Measurements from ENCODE around the gene STARD9. TPM values are rescaled to one million over a fixed set of nuclear protein-coding genes. Genes with fewer than 3 reads are reported as not detected.

The STARD9 gene
- total and polyA plus RNA-seq, 2 of the 4 experiments (the other 2 are of a cell fraction): 2.0 to 3.2 TPM

- no peak overlapping the region for H3K27ac ChIP-seq (ENCODE audit: insufficient read depth, low read length)
- no peak overlapping the region for H3K9ac ChIP-seq (ENCODE audit: low read depth, low read length)
- H3K4ac ChIP-seq (ENCODE audit: low read depth, low read length): no peak overlapping the region
- no peak overlapping the region for H2AFZ ChIP-seq (replicated peaks; ENCODE audit: low read length, poor library complexity)
- 93% methylated on average over 12 of the region's 14 CpGs; no CpG with 5 or more reads in 1 of the 2 experiments for WGBS, 2 experiments (ENCODE audit: extremely low coverage in 2 of 2, insufficient read length in 1 of 2)
- no peak overlapping the region for H2AK5ac ChIP-seq (ENCODE audit: low read depth, low read length)
- H2BK5ac ChIP-seq (ENCODE audit: low read depth, low read length, poor library complexity, severe bottlenecking): no peak overlapping the region
- H3K56ac ChIP-seq (ENCODE audit: extremely low read depth, insufficient read depth, low read length): no peak overlapping the region
- no peak for DNase-seq
- no peaks in the 10 kb centered on the region for H3K27me3 ChIP-seq (ENCODE audit: control insufficient read depth, insufficient read depth, low read length)
- no peak overlapping the region for H4K91ac ChIP-seq (ENCODE audit: insufficient read depth, low read depth, low read length)
- ChIA-PET POLR2A (ENCODE audit: unreplicated experiment) (no interaction called here), CTCF (no interaction called here)
- peaks cover 11% of the 10 kb centered on the region; the same call in 1 of the 2 replicates for H3K9me1 ChIP-seq (ENCODE audit: insufficient read depth, low read length)
- no peak overlapping the region for H2BK20ac ChIP-seq (ENCODE audit: low read depth, low read length)
- H3K14ac ChIP-seq (replicated peaks; ENCODE audit: low read depth, low read length): no peak overlapping the region
- no peak for ATAC-seq (ENCODE audit: low read depth)
- no peak overlapping the region for H2BK15ac ChIP-seq (ENCODE audit: low read depth, low read length)
- no peak overlapping the region for H3K18ac ChIP-seq (ENCODE audit: low read depth, low read length)
- no peaks in the 10 kb centered on the region; the same call in 1 of the 2 replicates for H3K4me1 ChIP-seq (ENCODE audit: control insufficient read depth, insufficient read depth, low read length)
- H2AK9ac ChIP-seq (replicated peaks; ENCODE audit: low read depth, low read length, poor library complexity): no peak overlapping the region
- H3K4me2 ChIP-seq (ENCODE audit: low read depth, low read length): no peak overlapping the region
- no peak overlapping the region for H2BK120ac ChIP-seq (ENCODE audit: low read depth, low read length)
- H4K5ac ChIP-seq (ENCODE audit: low read depth, low read length): no peak overlapping the region
- H4K20me1 ChIP-seq (ENCODE audit: insufficient read depth, low read length): peaks cover 7% of the 10 kb centered on the region; the same call in 1 of the 2 replicates
- H3K79me1 ChIP-seq (ENCODE audit: low read depth in 1 of 2, low read length in 2 of 2): peaks cover 12 to 14% of the 10 kb centered on the region in 2 experiments
- H3K9me3 ChIP-seq (ENCODE audit: control insufficient read depth, insufficient read depth, low read length): no peaks in the 10 kb centered on the region
- in situ Hi-C loops (cut with MboI; ENCODE audit: low sequenced_read_pairs) (no loop called here), intact Hi-C loops (cut with micrococcal nuclease) (no loop called here), dilution Hi-C loops (cut with HindIII; ENCODE audit: low sequenced_read_pairs, unreplicated experiment) (no loop called here)
- H3K4me3 ChIP-seq (ENCODE audit: insufficient read depth, low read depth, low read length): no peak overlapping the region
- no peak for TF ChIP-seq ELK1 (IDR thresholded peaks at IDR 0.05; ENCODE audit: borderline replicate concordance, low read depth, low read length)
- TF ChIP-seq RAD21 (IDR thresholded peaks at IDR 0.05; ENCODE audit: low read length): no peak
- no peak for TF ChIP-seq POLR2A (IDR thresholded peaks at IDR 0.05; ENCODE audit: low read depth, low read length)
- no peak for TF ChIP-seq CEBPB (IDR thresholded peaks at IDR 0.05; ENCODE audit: low read depth, low read length)
- TF ChIP-seq, protein P1, sequence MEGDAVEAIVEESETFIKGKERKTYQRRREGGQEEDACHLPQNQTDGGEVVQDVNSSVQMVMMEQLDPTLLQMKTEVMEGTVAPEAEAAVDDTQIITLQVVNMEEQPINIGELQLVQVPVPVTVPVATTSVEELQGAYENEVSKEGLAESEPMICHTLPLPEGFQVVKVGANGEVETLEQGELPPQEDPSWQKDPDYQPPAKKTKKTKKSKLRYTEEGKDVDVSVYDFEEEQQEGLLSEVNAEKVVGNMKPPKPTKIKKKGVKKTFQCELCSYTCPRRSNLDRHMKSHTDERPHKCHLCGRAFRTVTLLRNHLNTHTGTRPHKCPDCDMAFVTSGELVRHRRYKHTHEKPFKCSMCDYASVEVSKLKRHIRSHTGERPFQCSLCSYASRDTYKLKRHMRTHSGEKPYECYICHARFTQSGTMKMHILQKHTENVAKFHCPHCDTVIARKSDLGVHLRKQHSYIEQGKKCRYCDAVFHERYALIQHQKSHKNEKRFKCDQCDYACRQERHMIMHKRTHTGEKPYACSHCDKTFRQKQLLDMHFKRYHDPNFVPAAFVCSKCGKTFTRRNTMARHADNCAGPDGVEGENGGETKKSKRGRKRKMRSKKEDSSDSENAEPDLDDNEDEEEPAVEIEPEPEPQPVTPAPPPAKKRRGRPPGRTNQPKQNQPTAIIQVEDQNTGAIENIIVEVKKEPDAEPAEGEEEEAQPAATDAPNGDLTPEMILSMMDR (conservative IDR thresholded peaks at IDR 0.05; ENCODE audit: low read depth, low read length): no peak
- TF ChIP-seq NFE2L2 (IDR thresholded peaks at IDR 0.05; ENCODE audit: low read depth, low read length): no peak
- TF ChIP-seq MXI1 (IDR thresholded peaks at IDR 0.05; ENCODE audit: borderline replicate concordance, low read depth, low read length): no peak
- no peak for TF ChIP-seq SMC3 (IDR thresholded peaks at IDR 0.05; ENCODE audit: low read depth, low read length)
- TF ChIP-seq FOS (IDR thresholded peaks at IDR 0.05; ENCODE audit: low read depth, low read length): no peak
- no peak for TF ChIP-seq RFX5 (IDR thresholded peaks at IDR 0.05; ENCODE audit: low read depth, low read length)
- TF ChIP-seq RCOR1 (IDR thresholded peaks at IDR 0.05; ENCODE audit: insufficient replicate concordance, low read length): no peak
- TF ChIP-seq BHLHE40 (IDR thresholded peaks at IDR 0.05; ENCODE audit: low read depth, low read length): no peak
- TF ChIP-seq MAFK (IDR thresholded peaks at IDR 0.05; ENCODE audit: low read depth, low read length): no peak
- TF ChIP-seq CHD1 (IDR thresholded peaks at IDR 0.05; ENCODE audit: low read depth, low read length): no peak
- TF ChIP-seq MAZ (IDR thresholded peaks at IDR 0.05; ENCODE audit: borderline replicate concordance, low read depth, low read length): no peak
- TF ChIP-seq, protein P2, sequence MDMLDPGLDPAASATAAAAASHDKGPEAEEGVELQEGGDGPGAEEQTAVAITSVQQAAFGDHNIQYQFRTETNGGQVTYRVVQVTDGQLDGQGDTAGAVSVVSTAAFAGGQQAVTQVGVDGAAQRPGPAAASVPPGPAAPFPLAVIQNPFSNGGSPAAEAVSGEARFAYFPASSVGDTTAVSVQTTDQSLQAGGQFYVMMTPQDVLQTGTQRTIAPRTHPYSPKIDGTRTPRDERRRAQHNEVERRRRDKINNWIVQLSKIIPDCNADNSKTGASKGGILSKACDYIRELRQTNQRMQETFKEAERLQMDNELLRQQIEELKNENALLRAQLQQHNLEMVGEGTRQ (IDR thresholded peaks at IDR 0.05; ENCODE audit: low read depth, low read length): no peak
- no peak overlapping the region for H3K23ac ChIP-seq (ENCODE audit: low read depth, low read length)
- BruUV-seq (replicated peaks): no TSS peak
- peaks cover 83% of the 10 kb centered on the region for H3K36me3 ChIP-seq (ENCODE audit: control insufficient read depth, insufficient read depth, low read length)
- H4K8ac ChIP-seq (ENCODE audit: low read depth in 2 of 2, low read length in 2 of 2): no peak overlapping the region
These were observed 155.1 kb downstream of the STARD9 start for GRCh38 chr15:42730536-42730935.

Data from IMR-90 (cell line).